Type B pancreatic cell (in vitro differentiated cells): Measurements from ENCODE around the gene ABHD12. TPM values are rescaled to one million over a fixed set of nuclear protein-coding genes. Genes with fewer than 3 reads are reported as not detected.
"Not testable (repeated sequence)": the region's sequence is repeated elsewhere in the genome, so short reads cannot be mapped to it uniquely, and the experiment has no call there.

Experiments
- DNase-seq: peaks from one replicate; pipeline ENCODE4 v3.0.0; 2021; ENCODE audit warnings: mixed read lengths; ENCODE audit not compliant: unreplicated experiment; ENCODE audit errors: extremely low spot score
- H3K27ac Mint-ChIP-seq: 2 replicates; pipeline ENCODE4 v1.8.0; 2021; ENCODE audit warnings: mild to moderate bottlenecking, mixed read lengths
- H3K27me3 Mint-ChIP-seq: 2 replicates; pipeline ENCODE4 v1.8.0; 2021; ENCODE audit warnings: mixed read lengths
- H3K36me3 Mint-ChIP-seq: 2 replicates; pipeline ENCODE4 v1.8.0; 2021; ENCODE audit warnings: mixed read lengths
- H3K4me1 Mint-ChIP-seq: one replicate; pipeline ENCODE4 v1.8.0; 2021; ENCODE audit warnings: mixed read lengths; ENCODE audit not compliant: unreplicated experiment
- H3K4me3 Mint-ChIP-seq: 2 replicates; pipeline ENCODE4 v1.8.0; 2021; ENCODE audit warnings: mild to moderate bottlenecking, mixed read lengths
- H3K9me3 Mint-ChIP-seq: 2 replicates; pipeline ENCODE4 v1.8.0; 2021; ENCODE audit warnings: mixed read lengths
- CTCF ChIP-seq: fragments of 200-600 bp; sonication (generic); conservative IDR thresholded peaks from 2 replicates; pipeline ENCODE4 v1.5.0; 2021; ENCODE audit warnings: antibody characterized with exemption, mild to moderate bottlenecking
- total RNA-seq: library from RNA; stranded (reverse); gene quantifications from 2 replicates; pipeline ENCODE4 v1.2.1, GENCODE V29; 2021; ENCODE audit warnings: low replicate concordance

ABHD12 gene
- total RNA-seq, 1 donor from 2014 or later = 68.9 TPM

DNA sequence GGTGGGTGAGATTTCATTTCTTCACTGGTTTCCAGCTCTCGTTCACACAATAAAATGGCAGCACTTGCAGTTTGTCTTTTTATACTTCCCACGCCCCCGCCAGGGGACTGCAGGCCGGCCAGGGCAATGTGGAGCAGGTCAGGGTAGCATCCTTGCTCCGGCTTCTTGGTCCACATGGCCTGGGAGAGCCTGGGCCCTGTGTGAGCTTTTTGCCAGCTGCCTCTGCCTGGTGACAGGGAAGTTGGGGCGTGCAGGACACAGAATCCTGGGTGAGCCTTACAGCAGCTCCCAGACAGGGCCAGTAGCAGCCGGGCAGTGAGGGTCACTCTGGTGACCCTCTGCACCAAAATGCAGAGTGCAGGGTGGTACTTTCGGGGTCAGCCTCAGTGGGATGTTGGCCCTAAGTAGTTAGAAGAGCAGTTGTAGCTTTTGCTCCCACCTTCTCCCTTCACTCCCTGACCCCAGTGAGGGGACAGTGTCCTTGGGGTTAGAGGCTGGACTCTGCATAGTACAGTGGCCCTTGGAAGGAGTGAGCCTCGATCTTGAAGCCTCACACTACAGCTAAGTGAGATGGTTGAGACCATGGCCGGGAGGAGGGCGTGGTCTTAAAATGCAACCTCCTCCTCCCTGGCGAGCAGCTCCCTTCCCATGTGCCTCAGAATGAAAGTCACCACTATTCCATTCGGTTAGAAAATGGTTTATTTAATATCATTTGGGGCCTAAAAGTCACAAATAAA lies 119.0 kb downstream of the ABHD12 start:
- Mint-ChIP-seq H3K36me3 (peaks cover 13% of the 10 kb centered on the region), H3K4me1 (no peaks in the 10 kb centered on the region), H3K4me3 (no peak overlapping the region), H3K27ac (no peak overlapping the region), H3K27me3 (no peaks in the 10 kb centered on the region), H3K9me3 (no peaks in the 10 kb centered on the region)
- no peak for TF ChIP-seq CTCF
- no peak for DNase-seq

GRCh38 chr20:25270829-25271251 lies 119.8 kb downstream of the ABHD12 start:
- no peak for DNase-seq
- H3K9me3 Mint-ChIP-seq = no peaks in the 10 kb centered on the region
- no peak overlapping the region for H3K27ac Mint-ChIP-seq
- no peak overlapping the region for H3K4me3 Mint-ChIP-seq
- H3K4me1 Mint-ChIP-seq = no peaks in the 10 kb centered on the region
- H3K36me3 Mint-ChIP-seq = peaks cover 13% of the 10 kb centered on the region
- no peak for TF ChIP-seq CTCF
- no peaks in the 10 kb centered on the region for H3K27me3 Mint-ChIP-seq

GRCh38 chr20:25269833-25270170 lies 120.8 kb downstream of the ABHD12 start:
- H3K27ac Mint-ChIP-seq = no peak overlapping the region
- no peak for TF ChIP-seq CTCF
- H3K36me3 Mint-ChIP-seq = peaks cover 11% of the 10 kb centered on the region
- H3K4me1 Mint-ChIP-seq = no peaks in the 10 kb centered on the region
- H3K4me3 Mint-ChIP-seq = no peak overlapping the region
- peak; percentile 64 for DNase-seq
- no peaks in the 10 kb centered on the region for H3K27me3 Mint-ChIP-seq
- no peaks in the 10 kb centered on the region for H3K9me3 Mint-ChIP-seq

- peak; percentile 27 for DNase-seq
- Mint-ChIP-seq H3K36me3 (peaks cover 11% of the 10 kb centered on the region), H3K4me3 (no peak overlapping the region), H3K4me1 (no peaks in the 10 kb centered on the region), H3K9me3 (no peaks in the 10 kb centered on the region), H3K27ac (no peak overlapping the region), H3K27me3 (no peaks in the 10 kb centered on the region)
- TF ChIP-seq CTCF = no peak
Observed at GRCh38 chr20:25269057-25269832, 121.4 kb downstream of the ABHD12 start.

DNA sequence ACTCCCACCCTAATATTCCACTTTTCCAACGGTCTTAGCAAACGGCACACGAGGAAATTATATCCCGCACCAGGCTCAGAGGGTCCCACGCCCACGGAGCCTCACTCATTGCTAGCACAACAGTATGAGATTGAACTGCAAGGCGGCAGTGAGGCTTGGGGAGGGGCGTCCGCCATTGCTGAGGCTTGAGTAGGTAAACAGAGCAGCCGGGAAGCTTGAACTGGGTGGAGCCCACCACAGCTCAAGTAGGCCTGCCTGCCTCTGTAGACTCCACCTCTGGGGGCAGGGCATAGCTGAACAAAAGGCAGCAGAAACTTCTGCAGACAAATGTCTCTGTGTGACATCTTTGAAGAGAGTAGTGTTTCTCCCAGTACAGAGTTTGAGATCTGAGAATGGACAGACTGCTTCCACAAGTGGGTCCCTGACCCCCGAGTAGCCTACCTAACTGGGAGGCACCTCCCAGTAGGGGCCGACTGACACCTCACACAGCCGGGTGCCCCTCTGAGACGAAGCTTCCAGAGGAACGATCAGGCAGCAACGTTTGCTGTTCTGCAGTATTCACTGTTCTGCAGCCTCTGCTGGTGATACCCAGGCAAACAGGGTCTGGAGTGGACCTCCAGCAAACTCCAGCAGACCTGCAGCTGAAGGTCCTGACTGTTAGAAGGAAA lies 129.7 kb downstream of the ABHD12 start:
- not testable (repeated sequence) for H3K9me3 Mint-ChIP-seq, H3K4me1 Mint-ChIP-seq, H3K27ac Mint-ChIP-seq, H3K4me3 Mint-ChIP-seq, H3K27me3 Mint-ChIP-seq
- peak; percentile 55 for DNase-seq
- H3K36me3 Mint-ChIP-seq = peaks cover 38% of the 10 kb centered on the region

- H3K4me3 Mint-ChIP-seq = no peak overlapping the region
- peak; percentile 49 for DNase-seq
- no peaks in the 10 kb centered on the region for H3K27me3 Mint-ChIP-seq
- H3K9me3 Mint-ChIP-seq = no peaks in the 10 kb centered on the region
- no peak for TF ChIP-seq CTCF
- no peaks in the 10 kb centered on the region for H3K4me1 Mint-ChIP-seq
- H3K27ac Mint-ChIP-seq = no peak overlapping the region
- H3K36me3 Mint-ChIP-seq = peaks cover 38% of the 10 kb centered on the region
Observed at GRCh38 chr20:25259788-25260254, 130.8 kb downstream of the ABHD12 start.
